Neuronal stem cell (in vitro differentiated cells): ENCODE results near the gene IFNA1.

ENCODE experiments used
- DNase-seq: peaks from one replicate; pipeline ENCODE4 v3.0.0-alpha.2; 2013; ENCODE audit warnings: low spot score
- H2AFZ ChIP-seq: one replicate; pipeline ENCODE4 v1.6.1; 2013; ENCODE audit warnings: mild to moderate bottlenecking, low read length, inconsistent platforms
- H2AK5ac ChIP-seq: 2 replicates; pipeline ENCODE4 v1.6.1; 2013; ENCODE audit warnings: low read depth, mild to moderate bottlenecking, inconsistent platforms, low read length, moderate library complexity, mixed read lengths
- H2BK120ac ChIP-seq: 2 replicates; pipeline ENCODE4 v1.6.1; 2013; ENCODE audit warnings: low read depth, mild to moderate bottlenecking, inconsistent platforms, low read length, moderate library complexity, mixed read lengths
- H2BK12ac ChIP-seq: one replicate; pipeline ENCODE4 v1.6.1; 2013; ENCODE audit warnings: low read length, inconsistent platforms
- H2BK15ac ChIP-seq: 2 replicates; pipeline ENCODE4 v1.6.1; 2013; ENCODE audit warnings: mild to moderate bottlenecking, low read length, inconsistent platforms, mixed read lengths
- H2BK5ac ChIP-seq: one replicate; pipeline ENCODE4 v1.6.1; 2013; ENCODE audit warnings: inconsistent platforms, mild to moderate bottlenecking, low read length, moderate library complexity
- H3K14ac ChIP-seq: one replicate; pipeline ENCODE4 v1.6.1; 2013; ENCODE audit warnings: low read length, inconsistent platforms
- H3K18ac ChIP-seq: 2 replicates; pipeline ENCODE4 v1.6.1; 2013; ENCODE audit warnings: low read length, inconsistent platforms
- H3K23ac ChIP-seq: 2 replicates; pipeline ENCODE4 v1.6.1; 2013; ENCODE audit warnings: low read depth, mild to moderate bottlenecking, mixed read lengths, low read length, inconsistent platforms; ENCODE audit not compliant: poor library complexity
- H3K27ac ChIP-seq: replicated peaks from 3 replicates; pipeline ENCODE4 v1.5.1; 2013; ENCODE audit warnings: low read length, inconsistent platforms
- H3K27me3 ChIP-seq, 3 experiments: 2 replicates each; pipeline ENCODE4 v1.6.1; 2013; ENCODE audit warnings: low read length in 3 of 3, mild to moderate bottlenecking in 2 of 3, inconsistent platforms in 1 of 3, low read depth in 1 of 3, mixed read lengths in 1 of 3, moderate library complexity in 1 of 3; ENCODE audit not compliant: control insufficient read depth in 3 of 3, insufficient read depth in 3 of 3
- H3K36me3 ChIP-seq, 2 donors: replicated peaks in 1 of 2; 2 replicates each; pipeline ENCODE4 v1.6.1; 2013; ENCODE audit warnings: low read length in 2 of 2; ENCODE audit not compliant: control insufficient read depth in 2 of 2, insufficient read depth in 2 of 2
- H3K4ac ChIP-seq: 2 replicates; pipeline ENCODE4 v1.6.1; 2013; ENCODE audit warnings: inconsistent platforms, mild to moderate bottlenecking, low read length, moderate library complexity
- H3K4me1 ChIP-seq, 2 donors: 1 replicate in 1 of 2; 2 replicates in 1 of 2; pipeline ENCODE4 v1.6.1; 2013; ENCODE audit warnings: low read length in 2 of 2, low read depth in 1 of 2; ENCODE audit not compliant: control insufficient read depth in 2 of 2, insufficient read depth in 1 of 2
- H3K4me2 ChIP-seq: one replicate; pipeline ENCODE4 v1.6.1; 2013; ENCODE audit warnings: mild to moderate bottlenecking, low read length, inconsistent platforms; ENCODE audit not compliant: insufficient read depth, poor library complexity, severe bottlenecking
- H3K4me3 ChIP-seq, 2 donors: 2 replicates each; pipeline ENCODE4 v1.5.1; 2013; ENCODE audit warnings: low read length in 2 of 2, mild to moderate bottlenecking in 2 of 2, inconsistent platforms in 1 of 2, moderate library complexity in 1 of 2
- H3K79me1 ChIP-seq: one replicate; pipeline ENCODE4 v1.6.1; 2013; ENCODE audit warnings: low read depth, mild to moderate bottlenecking, inconsistent platforms, low read length, moderate library complexity
- H3K9ac ChIP-seq: one replicate; pipeline ENCODE4 v1.6.1; 2013; ENCODE audit warnings: mild to moderate bottlenecking, low read depth, low read length, inconsistent platforms; ENCODE audit not compliant: poor library complexity
- H3K9me3 ChIP-seq, 2 donors: replicated peaks in 1 of 2; 2 replicates each; pipeline versions ENCODE3 to v1.6.1; 2013; ENCODE audit warnings: low read length in 2 of 2, mild to moderate bottlenecking in 2 of 2, inconsistent platforms in 1 of 2, low read depth in 1 of 2, mixed read lengths in 1 of 2, moderate library complexity in 1 of 2; ENCODE audit not compliant: control insufficient read depth in 2 of 2, insufficient read depth in 1 of 2
- H4K8ac ChIP-seq: one replicate; pipeline ENCODE4 v1.6.1; 2013; ENCODE audit warnings: low read depth, mild to moderate bottlenecking, inconsistent platforms, low read length, moderate library complexity
- H4K91ac ChIP-seq: one replicate; pipeline ENCODE4 v1.6.1; 2013; ENCODE audit warnings: low read length, low read depth, mild to moderate bottlenecking, inconsistent platforms; ENCODE audit not compliant: poor library complexity
- WGBS, 2 donors: extraction: QIAGEN DNeasy Blood & Tissue Kit; methylation state at CpG; one replicate each; pipeline ENCODE4 v1.1.7; 2013; ENCODE audit warnings: missing lambda C conversion rate in 2 of 2, mixed read lengths in 1 of 2; ENCODE audit not compliant: insufficient read length in 2 of 2, insufficient replicate concordance in 1 of 2; ENCODE audit errors: extremely low coverage in 2 of 2; 5-methylcytosine and 5-hydroxymethylcytosine counted together

Gene IFNA1

DNA sequence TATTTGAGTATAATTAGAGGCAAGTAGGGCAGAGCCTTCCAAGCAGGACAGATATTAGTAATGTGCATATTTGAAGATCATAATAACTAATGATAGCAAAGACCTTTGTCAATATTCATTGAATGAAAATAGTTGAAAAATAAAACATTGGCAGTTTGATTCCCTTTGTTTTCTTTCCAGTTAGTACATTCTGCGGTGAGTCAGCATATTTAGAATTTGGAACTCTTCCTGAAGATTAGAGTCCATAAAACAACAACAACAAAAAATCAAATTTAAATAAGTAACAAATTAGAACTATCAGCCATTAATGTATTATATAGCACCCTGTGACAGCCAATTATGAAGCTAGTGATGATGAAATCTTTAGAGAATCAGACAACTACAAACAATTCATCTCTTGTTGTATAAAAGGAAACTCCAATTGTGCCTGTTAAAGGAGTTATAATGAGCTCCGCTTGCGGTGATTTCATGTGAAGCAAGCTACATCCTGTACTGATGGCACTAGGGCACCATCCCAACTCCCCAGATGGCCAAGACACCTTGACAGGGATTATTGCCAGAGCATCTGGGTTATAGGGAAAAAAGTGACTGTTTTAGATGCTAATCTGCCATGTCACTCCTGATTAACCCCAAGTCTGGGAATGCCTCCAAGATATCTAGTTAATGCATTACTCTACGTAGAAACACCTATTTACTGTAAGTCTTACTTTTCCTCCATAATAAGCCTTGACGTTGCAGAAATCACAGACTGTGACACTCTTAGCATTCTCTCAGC is 24.6 kb upstream of the IFNA1 start:
- Histone ChIP-seq H3K27me3 (peaks cover 0 to 5% (median 0%) of the 10 kb centered on the region in 3 experiments), H2AK5ac (no peak overlapping the region), H3K4me2 (no peak overlapping the region), H3K4me3 (no peak overlapping the region), H3K9me3 (no peaks in the 10 kb centered on the region), H3K79me1 (no peaks in the 10 kb centered on the region), H3K4me1 (peaks cover 2% of the 10 kb centered on the region in 2 donors), H4K8ac (no peak overlapping the region), H3K18ac (no peak overlapping the region), H3K23ac (no peak overlapping the region), H3K14ac (no peak overlapping the region), H2BK15ac (no peak overlapping the region), H3K36me3 (no peaks in the 10 kb centered on the region), H4K91ac (no peak overlapping the region), H2BK12ac (no peak overlapping the region), H3K9ac (no peak overlapping the region), H2BK120ac (no peak overlapping the region), H2BK5ac (no peak overlapping the region), H2AFZ (no peak overlapping the region), H3K27ac (no peak overlapping the region), H3K4ac (no peak overlapping the region)
- DNase-seq = no peak
- no CpG with 5 or more reads among the region's 5 CpGs for WGBS, 2 donors

DNA sequence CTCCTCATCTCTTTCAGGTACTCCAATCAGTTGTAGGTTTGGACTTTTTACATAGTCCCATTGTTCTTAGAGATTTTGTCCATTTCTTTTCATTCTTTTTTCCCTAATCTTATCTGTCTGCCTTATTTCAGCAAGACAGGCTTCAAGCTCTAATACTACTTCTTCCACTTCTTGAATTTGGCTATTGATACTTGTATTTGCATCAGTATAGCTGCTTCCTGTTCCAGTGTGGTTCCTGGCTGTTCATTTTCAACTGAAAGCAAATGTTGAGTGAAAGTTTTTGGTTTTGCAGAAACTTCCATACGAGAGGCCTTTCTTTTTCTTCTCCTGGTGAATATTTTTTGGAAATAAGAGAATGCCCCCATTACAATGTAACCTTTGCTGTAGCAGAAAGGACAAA is 12.0 kb upstream of the IFNA1 start:
- H3K23ac ChIP-seq = no peak overlapping the region
- no peaks in the 10 kb centered on the region for H3K27me3 ChIP-seq
- no peak overlapping the region for H4K8ac ChIP-seq
- no peaks in the 10 kb centered on the region for H3K79me1 ChIP-seq
- no peak overlapping the region for H2BK12ac ChIP-seq
- no peak overlapping the region for H3K9ac ChIP-seq
- H3K36me3 ChIP-seq = no peaks in the 10 kb centered on the region
- H3K27ac ChIP-seq = no peak overlapping the region
- H3K4ac ChIP-seq = no peak overlapping the region
- H2AK5ac ChIP-seq = no peak overlapping the region
- no peaks in the 10 kb centered on the region for H3K9me3 ChIP-seq
- no peak overlapping the region for H2BK120ac ChIP-seq
- H2AFZ ChIP-seq = no peak overlapping the region
- H3K14ac ChIP-seq = no peak overlapping the region
- H2BK15ac ChIP-seq = no peak overlapping the region
- no peak overlapping the region for H3K18ac ChIP-seq
- no peak overlapping the region for H3K4me3 ChIP-seq
- H3K4me2 ChIP-seq = no peak overlapping the region
- no peaks in the 10 kb centered on the region for H3K4me1 ChIP-seq
- DNase-seq = no peak
- no peak overlapping the region for H4K91ac ChIP-seq
- WGBS, 2 donors = no CpG with 5 or more reads among the region's 1 CpG
- H2BK5ac ChIP-seq = no peak overlapping the region

DNA sequence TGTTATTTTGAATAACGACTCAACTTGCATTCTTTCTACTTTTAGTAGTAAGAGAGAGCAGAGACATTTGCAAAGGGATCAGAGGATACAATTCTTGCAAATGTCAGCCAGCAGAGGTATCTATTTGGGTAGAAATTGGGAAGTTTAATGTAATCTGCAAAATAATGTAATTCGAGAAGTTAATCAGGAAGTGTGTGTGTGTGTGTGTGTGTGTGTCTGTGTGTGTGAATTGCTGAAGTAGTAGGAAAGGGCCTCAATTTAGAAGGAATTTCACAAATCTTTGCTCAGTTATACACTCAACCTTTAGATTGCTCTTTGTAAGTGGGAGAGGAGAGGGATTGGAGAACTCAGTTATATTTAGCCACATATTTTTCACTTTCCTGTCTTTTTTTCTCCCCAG is 11.0 kb upstream of the IFNA1 start:
- H3K23ac ChIP-seq = no peak overlapping the region
- H3K4ac ChIP-seq = no peak overlapping the region
- no peak for DNase-seq
- no peak overlapping the region for H3K9ac ChIP-seq
- H2AFZ ChIP-seq = no peak overlapping the region
- 100% methylated on average over 1 of the region's 2 CpGs; no CpG with 5 or more reads in 1 of the 2 donors for WGBS, 2 donors
- H4K8ac ChIP-seq = no peak overlapping the region
- no peak overlapping the region for H3K4me2 ChIP-seq
- no peak overlapping the region for H3K18ac ChIP-seq
- no peaks in the 10 kb centered on the region for H3K36me3 ChIP-seq
- no peaks in the 10 kb centered on the region for H3K9me3 ChIP-seq
- no peak overlapping the region for H3K4me3 ChIP-seq
- H2BK120ac ChIP-seq = no peak overlapping the region
- no peaks in the 10 kb centered on the region for H3K79me1 ChIP-seq
- no peak overlapping the region for H2BK15ac ChIP-seq
- H3K27me3 ChIP-seq = no peaks in the 10 kb centered on the region
- no peak overlapping the region for H2BK5ac ChIP-seq
- H2AK5ac ChIP-seq = no peak overlapping the region
- H3K4me1 ChIP-seq = no peaks in the 10 kb centered on the region
- H3K27ac ChIP-seq = no peak overlapping the region
- no peak overlapping the region for H3K14ac ChIP-seq
- H2BK12ac ChIP-seq = no peak overlapping the region
- H4K91ac ChIP-seq = no peak overlapping the region

DNA sequence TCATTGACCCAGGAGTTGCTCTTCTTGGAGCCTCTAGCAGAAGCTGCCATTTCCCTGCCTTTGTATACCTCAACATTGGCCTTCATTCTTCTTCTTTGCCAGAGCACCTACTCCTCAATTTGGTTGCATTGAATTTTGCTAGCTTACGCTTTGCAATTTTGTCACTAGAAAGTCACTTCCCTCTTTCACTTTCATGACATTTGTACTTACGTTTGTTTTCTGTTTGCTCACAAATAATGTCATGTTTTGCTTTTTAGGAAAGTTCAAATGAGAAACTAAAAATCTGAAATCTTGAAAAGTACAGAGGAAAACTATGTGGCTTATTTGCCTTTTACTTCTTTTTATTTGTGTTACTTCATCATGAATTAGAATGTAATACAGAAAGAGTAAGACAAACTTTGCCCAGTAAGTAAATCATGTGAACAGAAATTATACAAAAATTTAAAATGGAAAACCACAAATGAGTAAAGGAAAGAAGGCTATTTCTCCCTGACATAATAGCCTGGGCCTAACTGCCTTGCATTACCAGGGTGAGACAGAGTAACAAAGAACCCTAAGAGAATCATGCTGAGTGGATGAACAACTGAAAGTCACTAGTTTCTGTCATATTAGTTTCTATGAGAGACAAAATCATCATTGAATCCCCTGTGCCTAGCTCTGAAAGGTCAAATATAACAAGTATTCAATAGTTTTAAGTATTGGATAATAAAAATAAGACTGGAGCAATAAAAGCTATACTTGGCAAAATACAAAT is 7.4 kb upstream of the IFNA1 start:
- H3K4me1 ChIP-seq = no peaks in the 10 kb centered on the region
- no peak overlapping the region for H3K27ac ChIP-seq
- no peak overlapping the region for H2BK12ac ChIP-seq
- H3K14ac ChIP-seq = no peak overlapping the region
- DNase-seq = no peak
- no peaks in the 10 kb centered on the region for H3K9me3 ChIP-seq
- H3K23ac ChIP-seq = no peak overlapping the region
- no peak overlapping the region for H4K91ac ChIP-seq
- H2BK5ac ChIP-seq = no peak overlapping the region
- H2BK15ac ChIP-seq = no peak overlapping the region
- no peak overlapping the region for H4K8ac ChIP-seq
- H3K9ac ChIP-seq = no peak overlapping the region
- no peaks in the 10 kb centered on the region for H3K79me1 ChIP-seq
- no peak overlapping the region for H2BK120ac ChIP-seq
- H3K4me2 ChIP-seq = no peak overlapping the region
- H3K36me3 ChIP-seq = no peaks in the 10 kb centered on the region
- no peak overlapping the region for H2AFZ ChIP-seq
- no peak overlapping the region for H2AK5ac ChIP-seq
- no peak overlapping the region for H3K4ac ChIP-seq
- no CpG with 5 or more reads among the region's 2 CpGs for WGBS, 2 donors
- no peaks in the 10 kb centered on the region for H3K27me3 ChIP-seq
- no peak overlapping the region for H3K4me3 ChIP-seq
- no peak overlapping the region for H3K18ac ChIP-seq
